Measurements from ENCODE around the gene TM6SF1. TPM values are rescaled to one million over a fixed set of nuclear protein-coding genes. Genes with fewer than 3 reads are reported as not detected.

Gene TM6SF1
- total RNA-seq = 10 to 100 TPM in 1 of 2 donors, 1 to 10 TPM in 1; 9.1 to 11.0 TPM

GRCh38 chr15:83106994-83107840, at the start of gene TM6SF1:
Gene TM6SF1, plus strand, starts transcription at chr15:83107645. Its CDS starts 36 bp downstream, at chr15:83107681.
- no peaks in the 10 kb centered on the region for H3K9me3 ChIP-seq
- no peaks in the 10 kb centered on the region for H3K27me3 ChIP-seq (replicated peaks; ENCODE audit: insufficient read depth)
- peak within 1 kb of the TSS in 1 of 2 donors; percentile 56 for H3K27ac ChIP-seq
- peak within 1 kb of the TSS; percentile 89 for H3K4me3 ChIP-seq
- no peak for ATAC-seq (ENCODE audit: insufficient number of reproducible peaks, low FRiP score, low read depth)
- no peaks in the 10 kb centered on the region for H3K36me3 ChIP-seq
- TF ChIP-seq CTCF (IDR thresholded peaks at IDR 0.05) = no peak
- H3K4me1 ChIP-seq (ENCODE audit: control insufficient read depth in 1 of 2, low read depth in 2 of 2) = peaks cover 0 to 15% of the 10 kb centered on the region in 2 donors
- no peak for DNase-seq (ENCODE audit: low spot score)

- DNase-seq (ENCODE audit: low spot score) (no peak), ATAC-seq (ENCODE audit: insufficient number of reproducible peaks, low FRiP score, low read depth) (no peak)
- Histone ChIP-seq H3K36me3 (peaks cover 16% of the 10 kb centered on the region), H3K9me3 (no peaks in the 10 kb centered on the region), H3K27ac (no peak overlapping the region), H3K27me3 (replicated peaks; ENCODE audit: insufficient read depth) (no peaks in the 10 kb centered on the region), H3K4me3 (no peak overlapping the region), H3K4me1 (ENCODE audit: control insufficient read depth in 1 of 2, low read depth in 2 of 2) (peaks cover 22 to 46% of the 10 kb centered on the region in 2 donors)
- no peak for TF ChIP-seq CTCF (IDR thresholded peaks at IDR 0.05)
Measured at GRCh38 chr15:83057696-83058376, 49.6 kb upstream of the TM6SF1 start.

- no peak for DNase-seq (ENCODE audit: low spot score)
- TF ChIP-seq CTCF (IDR thresholded peaks at IDR 0.05) = no peak
- H3K36me3 ChIP-seq = peaks cover 3% of the 10 kb centered on the region
- H3K4me1 ChIP-seq (ENCODE audit: control insufficient read depth in 1 of 2, low read depth in 2 of 2) = peaks cover 39 to 68% of the 10 kb centered on the region in 2 donors
- H3K9me3 ChIP-seq = no peaks in the 10 kb centered on the region
- no peak overlapping the region for H3K4me3 ChIP-seq
- no peak overlapping the region for H3K27ac ChIP-seq
- no peaks in the 10 kb centered on the region for H3K27me3 ChIP-seq (replicated peaks; ENCODE audit: insufficient read depth)
- ATAC-seq (ENCODE audit: insufficient number of reproducible peaks, low FRiP score, low read depth) = no peak
Measured at GRCh38 chr15:83061680-83062079, 45.8 kb upstream of the TM6SF1 start.

GRCh38 chr15:83062768-83063180, 44.7 kb upstream of the TM6SF1 start:
- Histone ChIP-seq H3K4me1 (ENCODE audit: control insufficient read depth in 1 of 2, low read depth in 2 of 2) (peaks cover 35 to 61% of the 10 kb centered on the region in 2 donors), H3K4me3 (no peak overlapping the region), H3K36me3 (peaks cover 3% of the 10 kb centered on the region), H3K27me3 (replicated peaks; ENCODE audit: insufficient read depth) (no peaks in the 10 kb centered on the region), H3K27ac (no peak overlapping the region), H3K9me3 (no peaks in the 10 kb centered on the region)
- no peak for TF ChIP-seq CTCF (IDR thresholded peaks at IDR 0.05)
- ATAC-seq (ENCODE audit: insufficient number of reproducible peaks, low FRiP score, low read depth) (no peak), DNase-seq (ENCODE audit: low spot score) (no peak)

- ATAC-seq (ENCODE audit: insufficient number of reproducible peaks, low FRiP score, low read depth) (no peak), DNase-seq (ENCODE audit: low spot score) (no peak)
- H3K4me1 ChIP-seq (ENCODE audit: control insufficient read depth in 1 of 2, low read depth in 2 of 2) = peaks cover 35 to 59% of the 10 kb centered on the region in 2 donors
- H3K9me3 ChIP-seq = no peaks in the 10 kb centered on the region
- H3K27me3 ChIP-seq (replicated peaks; ENCODE audit: insufficient read depth) = no peaks in the 10 kb centered on the region
- H3K27ac ChIP-seq = peak overlapping the region in 1 of 2 donors; percentile 3
- peak overlapping the region; percentile 15 for H3K4me3 ChIP-seq
- no peak for TF ChIP-seq CTCF (IDR thresholded peaks at IDR 0.05)
- H3K36me3 ChIP-seq = peaks cover 3% of the 10 kb centered on the region
Measured at GRCh38 chr15:83063551-83063950, 43.9 kb upstream of the TM6SF1 start.

Data from thoracic aorta (tissue), 2 donors.